EL (cell line): ENCODE results near the gene CFAP69.
A peak's percentile ranks its signal among the peaks of the same experiment; 100 is the strongest.

ENCODE experiments used
- DNase-seq: peaks from one replicate; pipeline ENCODE4 v3.0.0-alpha.2; 2016

The CFAP69 gene

GRCh38 chr7:90244909-90245851 lies at the start of gene CFAP69:
Gene CFAP69 (plus strand): TSS chr7:90245174. CDS start chr7:90245425, 251 bp downstream.
- DNase-seq: peak; percentile 81

- DNase-seq: no peak
These were observed 43.3 kb upstream of the CFAP69 start for GRCh38 chr7:90201500-90202195.

GRCh38 chr7:90207956-90208355 lies 37.0 kb upstream of the CFAP69 start:
- DNase-seq: no peak

GRCh38 chr7:90209776-90210175 lies 35.2 kb upstream of the CFAP69 start:
- no peak for DNase-seq

GRCh38 chr7:90210475-90210874 lies 34.5 kb upstream of the CFAP69 start:
- no peak for DNase-seq

- no peak for DNase-seq
These were observed 34.0 kb upstream of the CFAP69 start for GRCh38 chr7:90210981-90211380.

GRCh38 chr7:90211391-90212148 lies 33.4 kb upstream of the CFAP69 start, which contains the start of gene STEAP2:
Gene STEAP2 (plus strand): TSS chr7:90211740. CDS start chr7:90225083, 13,343 bp downstream.
- DNase-seq: peak; percentile 96

GRCh38 chr7:90212149-90212495 lies 32.9 kb upstream of the CFAP69 start:
- no peak for DNase-seq

- no peak for DNase-seq
These were observed 31.5 kb upstream of the CFAP69 start for GRCh38 chr7:90213521-90213920.

- no peak for DNase-seq
These were observed 28.8 kb upstream of the CFAP69 start for GRCh38 chr7:90216080-90216674.

GRCh38 chr7:90216771-90217170 lies 28.2 kb upstream of the CFAP69 start:
- DNase-seq: no peak

GRCh38 chr7:90222390-90222789 lies 22.6 kb upstream of the CFAP69 start:
- no peak for DNase-seq

- peak; percentile 12 for DNase-seq
These were observed 21.9 kb upstream of the CFAP69 start for GRCh38 chr7:90222811-90223725.

GRCh38 chr7:90224195-90224594 lies 20.8 kb upstream of the CFAP69 start:
- no peak for DNase-seq

GRCh38 chr7:90225181-90225580 lies 19.8 kb upstream of the CFAP69 start:
- DNase-seq: no peak

- DNase-seq: no peak
These were observed 19.4 kb upstream of the CFAP69 start for GRCh38 chr7:90225601-90226000.

GRCh38 chr7:90227259-90227658 lies 17.7 kb upstream of the CFAP69 start:
- DNase-seq: no peak

- no peak for DNase-seq
These were observed 15.3 kb upstream of the CFAP69 start for GRCh38 chr7:90229682-90230081.

GRCh38 chr7:90230834-90231233 lies 14.1 kb upstream of the CFAP69 start:
- DNase-seq: no peak

- DNase-seq: no peak
These were observed 13.7 kb upstream of the CFAP69 start for GRCh38 chr7:90231304-90231703.

- DNase-seq: no peak
These were observed 12.5 kb upstream of the CFAP69 start for GRCh38 chr7:90232430-90232829.

- DNase-seq: no peak
These were observed 11.4 kb upstream of the CFAP69 start for GRCh38 chr7:90233569-90233968.
